ENCODE results near the gene DAND5.

The DAND5 gene

GRCh38 chr19:13010038-13010991 is 40.9 kb downstream of the DAND5 start:
- ATAC-seq (no peak), DNase-seq (no peak)

GRCh38 chr19:13010992-13011652 is 41.7 kb downstream of the DAND5 start:
- ATAC-seq (no peak), DNase-seq (no peak)

GRCh38 chr19:13011653-13012389 is 42.4 kb downstream of the DAND5 start:
- ATAC-seq (no peak), DNase-seq (peak; percentile 33)

GRCh38 chr19:13012390-13012689 is 43.0 kb downstream of the DAND5 start:
- DNase-seq = no peak
- ATAC-seq = no peak

GRCh38 chr19:13012690-13013608 is 43.6 kb downstream of the DAND5 start:
- ATAC-seq (peak; percentile 70), DNase-seq (peak; percentile 55)

GRCh38 chr19:13013649-13014048 is 44.3 kb downstream of the DAND5 start:
- ATAC-seq = no peak

GRCh38 chr19:13014101-13014920 is 44.9 kb downstream of the DAND5 start:
- DNase-seq (no peak), ATAC-seq (no peak)

More at GRCh38 chr19:13013649-13014048, 44.3 kb downstream of the DAND5 start:
- no peak for DNase-seq

GRCh38 chr19:13014921-13015280 is 45.5 kb downstream of the DAND5 start:
- ATAC-seq (no peak), DNase-seq (no peak)

GRCh38 chr19:13015361-13016223 is 46.2 kb downstream of the DAND5 start:
- DNase-seq (no peak), ATAC-seq (no peak)

GRCh38 chr19:13016245-13016627 is 46.9 kb downstream of the DAND5 start:
- no peak for ATAC-seq
- DNase-seq = no peak

GRCh38 chr19:13016628-13017305 is 47.4 kb downstream of the DAND5 start:
- DNase-seq (no peak), ATAC-seq (no peak)

- no peak for DNase-seq
- ATAC-seq = no peak
Measured at GRCh38 chr19:13017306-13018034, 48.1 kb downstream of the DAND5 start.

- ATAC-seq (no peak), DNase-seq (no peak)
Measured at GRCh38 chr19:13018035-13018914, 48.9 kb downstream of the DAND5 start.

- ATAC-seq (no peak), DNase-seq (no peak)
Measured at GRCh38 chr19:13019332-13019731, 50.0 kb downstream of the DAND5 start.

GRCh38 chr19:13020002-13020414 is 50.6 kb downstream of the DAND5 start:
- no peak for DNase-seq
- ATAC-seq = no peak

GRCh38 chr19:13022111-13022858 is 52.9 kb downstream of the DAND5 start:
- DNase-seq (no peak), ATAC-seq (no peak)

All from stimulated activated naive CD8-positive, alpha-beta T cell treated with anti-CD3 and anti-CD28 coated beads, Interleukin-15, Interleukin-2, amounts not matched to agents 100 U/mL and 50 U/mL, for 24 hours (primary cell).